ENCODE measurements around the gene SCAF1. TPM values are rescaled to one million over a fixed set of nuclear protein-coding genes. Genes with fewer than 3 reads are reported as not detected.
A peak's percentile ranks its signal among the peaks of the same experiment; 100 is the strongest.

SCAF1 gene
- total RNA-seq, 6 experiments from 2014 or later = 14.6 to 33.0 (median 27.3) TPM

- intact Hi-C loops (cut with DNase I) = no loop called here
- Histone ChIP-seq H3K9me3 (no peaks in the 10 kb centered on the region), H3K27me3 (no peaks in the 10 kb centered on the region), H3K4me1 (no peaks in the 10 kb centered on the region), H3K4me3 (no peak overlapping the region), H3K36me3 (no peaks in the 10 kb centered on the region), H3K27ac (no peak overlapping the region)
- no peak for TF ChIP-seq CTCF (IDR thresholded peaks at IDR 0.05)
- no peak for TF ChIP-seq POLR2A (IDR thresholded peaks at IDR 0.05)
- no peak for DNase-seq
- ATAC-seq = no peak
- WGBS (ENCODE audit: insufficient coverage, low coverage, low lambda C conversion rate, missing lambda C conversion rate) = 79% methylated on average over 4 of the region's 5 CpGs
These were observed 57.4 kb downstream of the SCAF1 start for GRCh38 chr19:49699364-49699763.

GRCh38 chr19:49700563-49700962 is 58.6 kb downstream of the SCAF1 start:
- 29% methylated on average over 1 of the region's 11 CpGs for WGBS (ENCODE audit: insufficient coverage, low coverage, low lambda C conversion rate, missing lambda C conversion rate)
- TF ChIP-seq CTCF (IDR thresholded peaks at IDR 0.05) = no peak
- no peak for TF ChIP-seq POLR2A (IDR thresholded peaks at IDR 0.05)
- ATAC-seq = peak in 2 of 4 donors; percentile 29 to 39
- intact Hi-C loops (cut with DNase I) = no loop called here
- Histone ChIP-seq H3K4me3 (no peak overlapping the region), H3K9me3 (no peaks in the 10 kb centered on the region), H3K36me3 (no peaks in the 10 kb centered on the region), H3K27me3 (no peaks in the 10 kb centered on the region), H3K27ac (no peak overlapping the region), H3K4me1 (no peaks in the 10 kb centered on the region)
- no peak for DNase-seq

GRCh38 chr19:49701271-49701786 is 59.3 kb downstream of the SCAF1 start:
- peak in 1 of 4 donors; percentile 34 for ATAC-seq
- no peaks in the 10 kb centered on the region for H3K9me3 ChIP-seq
- H3K36me3 ChIP-seq = no peaks in the 10 kb centered on the region
- H3K4me1 ChIP-seq = no peaks in the 10 kb centered on the region
- no peaks in the 10 kb centered on the region for H3K27me3 ChIP-seq
- no peak overlapping the region for H3K27ac ChIP-seq
- TF ChIP-seq POLR2A (IDR thresholded peaks at IDR 0.05) (no peak), CTCF (IDR thresholded peaks at IDR 0.05) (no peak)
- no peak overlapping the region for H3K4me3 ChIP-seq
- intact Hi-C loops (cut with DNase I) = no loop called here
- WGBS (ENCODE audit: insufficient coverage, low coverage, low lambda C conversion rate, missing lambda C conversion rate) = 11% methylated on average over 22 of the region's 40 CpGs
- no peak for DNase-seq

GRCh38 chr19:49704888-49705642 is 63.1 kb downstream of the SCAF1 start:
- no peaks in the 10 kb centered on the region for H3K27me3 ChIP-seq
- ATAC-seq (no peak), DNase-seq (no peak)
- H3K27ac ChIP-seq = no peak overlapping the region
- intact Hi-C loops (cut with DNase I) = no loop called here
- no peaks in the 10 kb centered on the region for H3K4me1 ChIP-seq
- TF ChIP-seq POLR2A (IDR thresholded peaks at IDR 0.05) (no peak), CTCF (IDR thresholded peaks at IDR 0.05) (no peak)
- H3K36me3 ChIP-seq = no peaks in the 10 kb centered on the region
- 85% methylated on average over 9 of the region's 22 CpGs for WGBS (ENCODE audit: insufficient coverage, low coverage, low lambda C conversion rate, missing lambda C conversion rate)
- no peak overlapping the region for H3K4me3 ChIP-seq
- no peaks in the 10 kb centered on the region for H3K9me3 ChIP-seq

Data from right lobe of liver (tissue), 6 donors.